Thyroid gland (tissue), 4 donors: ENCODE measurements around the gene YIPF6.

ENCODE experiments used
- CTCF ChIP-seq, 6 experiments: fragments of 200-600 bp in 3 of 6; fragments of 450-650 bp in 3 of 6; sonication (generic) in 3 of 6; IDR thresholded peaks; one replicate each; pipeline ENCODE4 v1.5.1; 2016 to 2019; ENCODE audit warnings: antibody characterized with exemption in 6 of 6, mild to moderate bottlenecking in 2 of 6, inconsistent platforms in 1 of 6, moderate library complexity in 1 of 6
- POLR2A ChIP-seq, 2 donors: fragments of 450-650 bp; IDR thresholded peaks; one replicate each; pipeline ENCODE4 v1.6.1; 2017; ENCODE audit warnings: antibody characterized with exemption in 2 of 2, mild to moderate bottlenecking in 2 of 2, moderate library complexity in 1 of 2

- TF ChIP-seq CTCF (IDR thresholded peaks at IDR 0.05) (no peak), POLR2A (IDR thresholded peaks at IDR 0.05) (no peak)
Observed at GRCh38 chrX:68498044-68498507, 775 bp upstream of the YIPF6 start.
